Daoy (cell line): Measurements from ENCODE around the gene LDLR. TPM values are rescaled to one million over a fixed set of nuclear protein-coding genes. Genes with fewer than 3 reads are reported as not detected.
"Not testable (repeated sequence)": the region's sequence is repeated elsewhere in the genome, so short reads cannot be mapped to it uniquely, and the experiment has no call there.

Source experiments
- DNase-seq: peaks from one replicate; pipeline ENCODE4 v3.0.0-alpha.2; 2015; ENCODE audit warnings: low read depth
- total RNA-seq: library from RNA; depleted of rRNA; stranded (reverse); fragments of >200 nt; shearing (Covaris generic); gene quantifications from 2 replicates; pipeline ENCODE4 v1.2.3, GENCODE V29; 2014

Gene LDLR
- total RNA-seq, 1 experiment from 2014 or later = 68.3 TPM

- no peak for DNase-seq
Measured at GRCh38 chr19:11105014-11105636, 15.9 kb downstream of the LDLR start.

GRCh38 chr19:11106477-11106876 is 17.2 kb downstream of the LDLR start:
- DNase-seq = no peak

GRCh38 chr19:11108746-11109145 is 19.5 kb downstream of the LDLR start:
- DNase-seq = no peak

GRCh38 chr19:11111117-11111770 is 22.0 kb downstream of the LDLR start:
- DNase-seq = no peak

- no peak for DNase-seq
Measured at GRCh38 chr19:11111771-11112144, 22.5 kb downstream of the LDLR start.

GRCh38 chr19:11113140-11113708 is 24.0 kb downstream of the LDLR start:
- DNase-seq = no peak

GRCh38 chr19:11115042-11115441 is 25.8 kb downstream of the LDLR start:
- no peak for DNase-seq

GRCh38 chr19:11115895-11116446 is 26.7 kb downstream of the LDLR start:
- DNase-seq = no peak

GRCh38 chr19:11116507-11116906 is 27.2 kb downstream of the LDLR start:
- DNase-seq = no peak

GRCh38 chr19:11121963-11122362 is 32.7 kb downstream of the LDLR start:
- not testable (repeated sequence) for DNase-seq

GRCh38 chr19:11123114-11123513 is 33.9 kb downstream of the LDLR start:
- DNase-seq = no peak

- not testable (repeated sequence) for DNase-seq
Measured at GRCh38 chr19:11124157-11124556, 34.9 kb downstream of the LDLR start.

- DNase-seq = peak; percentile 74
Measured at GRCh38 chr19:11125994-11126685, 36.9 kb downstream of the LDLR start.

GRCh38 chr19:11127905-11128304 is 38.6 kb downstream of the LDLR start:
- no peak for DNase-seq

GRCh38 chr19:11130824-11131455 is 41.7 kb downstream of the LDLR start:
- DNase-seq = peak; percentile 79

- no peak for DNase-seq
Measured at GRCh38 chr19:11131471-11131870, 42.2 kb downstream of the LDLR start.

GRCh38 chr19:11136400-11137101 is 47.3 kb downstream of the LDLR start:
- DNase-seq = no peak

- peak; percentile 92 for DNase-seq
Measured at GRCh38 chr19:11137542-11138384, 48.5 kb downstream of the LDLR start.

GRCh38 chr19:11138601-11139300 is 49.5 kb downstream of the LDLR start:
- DNase-seq = peak; percentile 90
